ENCODE measurements around the gene ADAMTSL4.
"Not testable (repeated sequence)": the region's sequence is repeated elsewhere in the genome, so short reads cannot be mapped to it uniquely, and the experiment has no call there.

- not testable (repeated sequence) for TF ChIP-seq ZNF274 (IDR thresholded peaks at IDR 0.05; ENCODE audit: low read depth, low read length); YY1 (IDR thresholded peaks at IDR 0.05; ENCODE audit: insufficient read depth, insufficient read length)
Measured at GRCh38 chr1:150581437-150581836, 32.2 kb downstream of the ADAMTSL4 start.

Measured in NT2/D1 (cell line).